HEK293 (cell line): ENCODE measurements around the gene HMGXB4.

Source experiments
- ZBTB20 ChIP-seq: fragments of 450-650 bp; formaldehyde crosslinking; IDR thresholded peaks from 2 replicates; pipeline ENCODE4 v1.5.1; 2016; ENCODE audit warnings: missing biosample characterization, missing genetic modification characterization
- ZFP37 ChIP-seq: fragments of 450-650 bp; formaldehyde crosslinking; IDR thresholded peaks from 2 replicates; pipeline ENCODE4 v1.5.1; 2016; ENCODE audit warnings: missing biosample characterization, missing genetic modification characterization
- ZNF133 ChIP-seq: fragments of 450-650 bp; formaldehyde crosslinking; IDR thresholded peaks from 2 replicates; pipeline ENCODE4 v1.5.1; 2016; ENCODE audit warnings: missing biosample characterization, missing genetic modification characterization
- ZNF324 ChIP-seq: fragments of 450-650 bp; formaldehyde crosslinking; IDR thresholded peaks from 2 replicates; pipeline ENCODE4 v1.5.1; 2016; ENCODE audit warnings: missing biosample characterization, missing genetic modification characterization
- ZNF747 ChIP-seq: fragments of 450-650 bp; formaldehyde crosslinking; IDR thresholded peaks from 2 replicates; pipeline ENCODE4 v1.5.1; 2016; ENCODE audit warnings: missing biosample characterization, missing genetic modification characterization
- ZNF76 ChIP-seq: fragments of 450-650 bp; formaldehyde crosslinking; IDR thresholded peaks from 2 replicates; pipeline ENCODE4; 2016; ENCODE audit warnings: low read depth, missing biosample characterization, missing genetic modification characterization, borderline replicate concordance
- TF ChIP-seq, protein P1 (sequence below): fragments of 450-650 bp; formaldehyde crosslinking; IDR thresholded peaks from 2 replicates; pipeline ENCODE4 v1.5.1; 2016; ENCODE audit warnings: missing biosample characterization, missing genetic modification characterization
- TF ChIP-seq, protein P2 (sequence below): fragments of 450-650 bp; formaldehyde crosslinking; IDR thresholded peaks from 2 replicates; pipeline ENCODE4 v1.5.1; 2016; ENCODE audit warnings: missing biosample characterization, missing genetic modification characterization
- TF ChIP-seq, protein P3 (sequence below): fragments of 450-650 bp; IDR thresholded peaks from 2 replicates; pipeline ENCODE4 v1.5.1; 2018; ENCODE audit warnings: missing biosample characterization, mild to moderate bottlenecking, missing genetic modification characterization
- TF ChIP-seq, protein P4 (sequence below): fragments of 450-650 bp; formaldehyde crosslinking; IDR thresholded peaks from 2 replicates; pipeline ENCODE4 v1.5.1; 2017; ENCODE audit warnings: missing biosample characterization, missing genetic modification characterization
- TF ChIP-seq, protein P5 (sequence below): fragments of 450-650 bp; formaldehyde crosslinking; IDR thresholded peaks from 2 replicates; pipeline ENCODE4 v1.5.1; 2016; ENCODE audit warnings: missing biosample characterization, missing genetic modification characterization

DNA sequence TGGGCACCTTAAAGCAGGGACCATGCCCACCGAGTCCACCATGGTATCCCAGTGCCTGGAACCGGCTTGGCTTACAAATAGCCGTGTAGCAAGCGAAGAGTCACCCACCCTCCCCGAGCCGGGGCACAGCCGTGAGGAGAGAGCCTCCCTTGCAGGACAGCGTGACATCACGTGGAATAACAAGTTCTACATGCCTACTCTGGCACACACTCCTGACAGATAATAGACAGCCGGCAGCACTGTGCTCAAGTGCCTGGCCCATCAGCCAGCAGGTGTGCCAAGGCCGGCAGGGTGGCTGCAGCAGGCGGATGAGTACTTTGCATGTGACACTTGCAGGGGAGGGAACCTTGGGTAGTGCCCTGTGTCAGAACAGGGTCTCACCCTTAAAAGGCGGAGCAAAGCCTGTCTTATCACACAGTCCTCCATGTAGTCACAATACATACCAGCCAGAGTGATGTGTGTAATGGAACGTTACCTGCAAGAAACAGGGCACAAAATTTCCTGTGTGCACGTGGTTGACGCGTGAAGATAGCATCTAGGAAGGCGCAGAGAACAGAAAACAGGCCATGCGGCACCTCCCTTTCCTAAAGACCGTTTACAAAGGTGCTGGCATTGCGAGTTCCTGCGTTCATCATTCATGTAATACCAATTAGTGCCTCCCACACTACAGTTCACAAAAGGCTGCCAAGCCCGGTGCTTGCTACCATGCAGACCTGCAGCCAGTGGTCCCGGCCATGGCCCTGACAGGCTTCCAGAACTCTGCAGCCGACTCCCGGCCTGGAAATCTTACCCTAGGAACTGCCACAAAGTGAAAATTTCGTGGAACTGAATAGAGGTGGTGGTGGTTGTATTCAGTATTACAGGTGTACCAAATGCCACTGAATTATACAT is 58.8 kb downstream of the HMGXB4 start:
- no peak for TF ChIP-seq ZBTB20
- TF ChIP-seq ZNF133, result no peak
- TF ChIP-seq, protein P1, sequence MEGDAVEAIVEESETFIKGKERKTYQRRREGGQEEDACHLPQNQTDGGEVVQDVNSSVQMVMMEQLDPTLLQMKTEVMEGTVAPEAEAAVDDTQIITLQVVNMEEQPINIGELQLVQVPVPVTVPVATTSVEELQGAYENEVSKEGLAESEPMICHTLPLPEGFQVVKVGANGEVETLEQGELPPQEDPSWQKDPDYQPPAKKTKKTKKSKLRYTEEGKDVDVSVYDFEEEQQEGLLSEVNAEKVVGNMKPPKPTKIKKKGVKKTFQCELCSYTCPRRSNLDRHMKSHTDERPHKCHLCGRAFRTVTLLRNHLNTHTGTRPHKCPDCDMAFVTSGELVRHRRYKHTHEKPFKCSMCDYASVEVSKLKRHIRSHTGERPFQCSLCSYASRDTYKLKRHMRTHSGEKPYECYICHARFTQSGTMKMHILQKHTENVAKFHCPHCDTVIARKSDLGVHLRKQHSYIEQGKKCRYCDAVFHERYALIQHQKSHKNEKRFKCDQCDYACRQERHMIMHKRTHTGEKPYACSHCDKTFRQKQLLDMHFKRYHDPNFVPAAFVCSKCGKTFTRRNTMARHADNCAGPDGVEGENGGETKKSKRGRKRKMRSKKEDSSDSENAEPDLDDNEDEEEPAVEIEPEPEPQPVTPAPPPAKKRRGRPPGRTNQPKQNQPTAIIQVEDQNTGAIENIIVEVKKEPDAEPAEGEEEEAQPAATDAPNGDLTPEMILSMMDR, result no peak
- TF ChIP-seq, protein P2, sequence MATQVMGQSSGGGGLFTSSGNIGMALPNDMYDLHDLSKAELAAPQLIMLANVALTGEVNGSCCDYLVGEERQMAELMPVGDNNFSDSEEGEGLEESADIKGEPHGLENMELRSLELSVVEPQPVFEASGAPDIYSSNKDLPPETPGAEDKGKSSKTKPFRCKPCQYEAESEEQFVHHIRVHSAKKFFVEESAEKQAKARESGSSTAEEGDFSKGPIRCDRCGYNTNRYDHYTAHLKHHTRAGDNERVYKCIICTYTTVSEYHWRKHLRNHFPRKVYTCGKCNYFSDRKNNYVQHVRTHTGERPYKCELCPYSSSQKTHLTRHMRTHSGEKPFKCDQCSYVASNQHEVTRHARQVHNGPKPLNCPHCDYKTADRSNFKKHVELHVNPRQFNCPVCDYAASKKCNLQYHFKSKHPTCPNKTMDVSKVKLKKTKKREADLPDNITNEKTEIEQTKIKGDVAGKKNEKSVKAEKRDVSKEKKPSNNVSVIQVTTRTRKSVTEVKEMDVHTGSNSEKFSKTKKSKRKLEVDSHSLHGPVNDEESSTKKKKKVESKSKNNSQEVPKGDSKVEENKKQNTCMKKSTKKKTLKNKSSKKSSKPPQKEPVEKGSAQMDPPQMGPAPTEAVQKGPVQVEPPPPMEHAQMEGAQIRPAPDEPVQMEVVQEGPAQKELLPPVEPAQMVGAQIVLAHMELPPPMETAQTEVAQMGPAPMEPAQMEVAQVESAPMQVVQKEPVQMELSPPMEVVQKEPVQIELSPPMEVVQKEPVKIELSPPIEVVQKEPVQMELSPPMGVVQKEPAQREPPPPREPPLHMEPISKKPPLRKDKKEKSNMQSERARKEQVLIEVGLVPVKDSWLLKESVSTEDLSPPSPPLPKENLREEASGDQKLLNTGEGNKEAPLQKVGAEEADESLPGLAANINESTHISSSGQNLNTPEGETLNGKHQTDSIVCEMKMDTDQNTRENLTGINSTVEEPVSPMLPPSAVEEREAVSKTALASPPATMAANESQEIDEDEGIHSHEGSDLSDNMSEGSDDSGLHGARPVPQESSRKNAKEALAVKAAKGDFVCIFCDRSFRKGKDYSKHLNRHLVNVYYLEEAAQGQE (tag by site-specific recombination), result no peak
- TF ChIP-seq, protein P3, sequence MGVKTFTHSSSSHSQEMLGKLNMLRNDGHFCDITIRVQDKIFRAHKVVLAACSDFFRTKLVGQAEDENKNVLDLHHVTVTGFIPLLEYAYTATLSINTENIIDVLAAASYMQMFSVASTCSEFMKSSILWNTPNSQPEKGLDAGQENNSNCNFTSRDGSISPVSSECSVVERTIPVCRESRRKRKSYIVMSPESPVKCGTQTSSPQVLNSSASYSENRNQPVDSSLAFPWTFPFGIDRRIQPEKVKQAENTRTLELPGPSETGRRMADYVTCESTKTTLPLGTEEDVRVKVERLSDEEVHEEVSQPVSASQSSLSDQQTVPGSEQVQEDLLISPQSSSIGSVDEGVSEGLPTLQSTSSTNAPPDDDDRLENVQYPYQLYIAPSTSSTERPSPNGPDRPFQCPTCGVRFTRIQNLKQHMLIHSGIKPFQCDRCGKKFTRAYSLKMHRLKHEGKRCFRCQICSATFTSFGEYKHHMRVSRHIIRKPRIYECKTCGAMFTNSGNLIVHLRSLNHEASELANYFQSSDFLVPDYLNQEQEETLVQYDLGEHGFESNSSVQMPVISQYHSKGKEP (tag by site-specific recombination), result no peak
- no peak for TF ChIP-seq ZFP37
- no peak for TF ChIP-seq ZNF324 (tag by site-specific recombination)
- TF ChIP-seq, protein P4, sequence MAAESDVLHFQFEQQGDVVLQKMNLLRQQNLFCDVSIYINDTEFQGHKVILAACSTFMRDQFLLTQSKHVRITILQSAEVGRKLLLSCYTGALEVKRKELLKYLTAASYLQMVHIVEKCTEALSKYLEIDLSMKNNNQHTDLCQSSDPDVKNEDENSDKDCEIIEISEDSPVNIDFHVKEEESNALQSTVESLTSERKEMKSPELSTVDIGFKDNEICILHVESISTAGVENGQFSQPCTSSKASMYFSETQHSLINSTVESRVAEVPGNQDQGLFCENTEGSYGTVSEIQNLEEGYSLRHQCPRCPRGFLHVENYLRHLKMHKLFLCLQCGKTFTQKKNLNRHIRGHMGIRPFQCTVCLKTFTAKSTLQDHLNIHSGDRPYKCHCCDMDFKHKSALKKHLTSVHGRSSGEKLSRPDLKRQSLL (tag by site-specific recombination), result no peak
- TF ChIP-seq, protein P5, sequence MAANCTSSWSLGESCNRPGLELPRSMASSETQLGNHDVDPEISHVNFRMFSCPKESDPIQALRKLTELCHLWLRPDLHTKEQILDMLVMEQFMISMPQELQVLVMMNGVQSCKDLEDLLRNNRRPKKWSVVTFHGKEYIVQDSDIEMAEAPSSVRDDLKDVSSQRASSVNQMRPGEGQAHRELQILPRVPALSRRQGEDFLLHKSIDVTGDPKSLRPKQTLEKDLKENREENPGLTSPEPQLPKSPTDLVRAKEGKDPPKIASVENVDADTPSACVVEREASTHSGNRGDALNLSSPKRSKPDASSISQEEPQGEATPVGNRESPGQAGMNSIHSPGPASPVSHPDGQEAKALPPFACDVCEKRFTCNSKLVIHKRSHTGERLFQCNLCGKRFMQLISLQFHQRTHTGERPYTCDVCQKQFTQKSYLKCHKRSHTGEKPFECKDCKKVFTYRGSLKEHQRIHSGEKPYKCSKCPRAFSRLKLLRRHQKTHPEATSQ (tag by site-specific recombination), result no peak
- no peak for TF ChIP-seq ZNF747 (tag by site-specific recombination)
- TF ChIP-seq ZNF76 (tag by site-specific recombination), result no peak
